Sigmoid colon (tissue), 4 donors: ENCODE data around the gene BGN.

Experiments used
- EP300 ChIP-seq, 4 donors: sonication (generic); formaldehyde crosslinking; IDR thresholded peaks; one replicate each; pipeline ENCODE4 v1.6.1; 2017; ENCODE audit warnings: antibody characterized with exemption in 4 of 4
- TF ChIP-seq, protein P1 (sequence below), 4 experiments: fragments of 450-650 bp in 3 of 4; fragments of 200-600 bp in 1 of 4; IDR thresholded peaks; one replicate each; pipeline ENCODE4 v1.5.1; 2016 to 2019; ENCODE audit warnings: antibody characterized with exemption in 4 of 4, mild to moderate bottlenecking in 3 of 4, moderate library complexity in 2 of 4

DNA sequence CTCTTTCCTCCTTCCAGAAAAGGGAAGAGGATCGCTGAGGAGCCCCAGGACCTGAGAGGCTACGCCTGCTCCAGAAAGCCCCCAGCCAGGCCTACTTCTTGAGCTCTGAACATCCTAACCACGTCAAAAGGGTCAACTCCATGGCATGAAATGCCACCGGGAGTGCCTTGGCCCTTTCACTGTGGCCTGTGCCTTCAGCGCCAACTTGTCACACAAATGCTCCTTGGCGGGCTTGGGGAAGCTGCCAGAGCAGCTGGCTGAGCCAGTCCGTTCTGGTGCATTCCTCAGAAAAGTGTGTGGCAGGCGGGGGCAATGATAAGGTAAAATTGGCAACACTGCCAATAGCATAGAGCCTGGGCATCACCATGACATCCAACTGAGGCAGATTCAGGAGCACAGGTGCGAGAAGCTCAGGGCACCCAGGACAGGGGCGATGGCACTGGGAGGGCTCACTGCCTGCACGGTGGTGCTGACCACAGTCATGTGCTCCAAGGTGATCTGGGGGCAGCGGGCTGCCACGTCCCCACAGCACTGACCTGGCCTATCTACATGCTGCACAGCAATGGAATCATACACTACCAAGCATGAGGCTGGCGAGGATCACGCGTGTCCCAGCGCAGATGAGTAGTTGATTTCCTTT, 36.8 kb upstream of the BGN start:
- no peak for TF ChIP-seq EP300 (IDR thresholded peaks at IDR 0.05)
- TF ChIP-seq, protein P1, sequence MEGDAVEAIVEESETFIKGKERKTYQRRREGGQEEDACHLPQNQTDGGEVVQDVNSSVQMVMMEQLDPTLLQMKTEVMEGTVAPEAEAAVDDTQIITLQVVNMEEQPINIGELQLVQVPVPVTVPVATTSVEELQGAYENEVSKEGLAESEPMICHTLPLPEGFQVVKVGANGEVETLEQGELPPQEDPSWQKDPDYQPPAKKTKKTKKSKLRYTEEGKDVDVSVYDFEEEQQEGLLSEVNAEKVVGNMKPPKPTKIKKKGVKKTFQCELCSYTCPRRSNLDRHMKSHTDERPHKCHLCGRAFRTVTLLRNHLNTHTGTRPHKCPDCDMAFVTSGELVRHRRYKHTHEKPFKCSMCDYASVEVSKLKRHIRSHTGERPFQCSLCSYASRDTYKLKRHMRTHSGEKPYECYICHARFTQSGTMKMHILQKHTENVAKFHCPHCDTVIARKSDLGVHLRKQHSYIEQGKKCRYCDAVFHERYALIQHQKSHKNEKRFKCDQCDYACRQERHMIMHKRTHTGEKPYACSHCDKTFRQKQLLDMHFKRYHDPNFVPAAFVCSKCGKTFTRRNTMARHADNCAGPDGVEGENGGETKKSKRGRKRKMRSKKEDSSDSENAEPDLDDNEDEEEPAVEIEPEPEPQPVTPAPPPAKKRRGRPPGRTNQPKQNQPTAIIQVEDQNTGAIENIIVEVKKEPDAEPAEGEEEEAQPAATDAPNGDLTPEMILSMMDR (IDR thresholded peaks at IDR 0.05), result no peak
